Coronary artery (tissue), 2 donors: ENCODE measurements around the gene RAD50.
"Not testable (repeated sequence)": the region's sequence is repeated elsewhere in the genome, so short reads cannot be mapped to it uniquely, and the experiment has no call there.

Experiments used
- DNase-seq: peaks from one replicate; pipeline ENCODE4 v3.0.0-alpha.2; 2017; ENCODE audit warnings: low spot score
- H3K27ac ChIP-seq, 2 donors: fragments of 200-600 bp; sonication (generic); one replicate each; pipeline ENCODE4 v1.5.1; 2016 to 2019
- H3K4me3 ChIP-seq: fragments of 200-600 bp; sonication (generic); 2 replicates; pipeline ENCODE4 v1.5.1; 2016; ENCODE audit warnings: mild to moderate bottlenecking, moderate library complexity
- TF ChIP-seq, protein P1 (sequence below): fragments of 200-600 bp; sonication (generic); IDR thresholded peaks from one replicate; pipeline ENCODE4 v1.5.1; 2019; ENCODE audit warnings: antibody characterized with exemption

RAD50 gene

DNA sequence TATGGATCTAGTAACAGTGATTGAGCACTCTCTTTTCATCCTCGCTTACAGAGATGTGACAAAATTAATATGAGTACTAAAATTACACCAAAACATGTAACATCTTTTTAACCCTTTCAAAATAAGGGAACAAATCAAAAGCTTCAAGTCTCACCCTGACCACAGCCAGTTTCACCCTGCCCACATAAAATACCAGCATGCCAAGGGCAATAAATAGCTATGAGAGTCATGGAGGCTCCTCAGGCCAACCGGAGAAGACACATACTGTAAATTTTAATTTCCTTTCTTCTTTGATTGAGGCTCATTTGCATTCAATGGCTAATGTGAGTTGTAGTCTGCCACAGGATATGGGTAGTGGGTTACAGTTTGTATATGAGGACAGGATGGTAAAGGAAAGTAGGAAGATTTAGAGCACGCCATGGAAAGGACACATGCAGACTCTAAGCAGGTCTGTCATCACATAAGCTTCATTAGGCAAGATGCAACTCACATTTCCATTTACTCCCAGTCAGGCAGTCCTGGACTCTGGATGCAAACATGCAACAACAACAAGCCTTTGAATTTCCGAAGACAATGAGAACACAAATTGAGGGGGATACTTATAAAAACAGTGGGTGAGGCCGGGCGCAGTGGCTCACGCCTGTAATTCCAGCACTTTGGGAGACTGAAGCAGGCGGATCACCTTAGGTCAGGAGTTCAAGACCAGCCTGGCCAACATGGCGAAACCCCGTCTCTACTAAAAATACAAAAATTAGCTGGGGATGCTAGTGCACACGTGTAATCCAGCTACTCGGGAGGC is 128.3 kb downstream of the RAD50 start:
- no peak overlapping the region for H3K4me3 ChIP-seq
- TF ChIP-seq, protein P1, sequence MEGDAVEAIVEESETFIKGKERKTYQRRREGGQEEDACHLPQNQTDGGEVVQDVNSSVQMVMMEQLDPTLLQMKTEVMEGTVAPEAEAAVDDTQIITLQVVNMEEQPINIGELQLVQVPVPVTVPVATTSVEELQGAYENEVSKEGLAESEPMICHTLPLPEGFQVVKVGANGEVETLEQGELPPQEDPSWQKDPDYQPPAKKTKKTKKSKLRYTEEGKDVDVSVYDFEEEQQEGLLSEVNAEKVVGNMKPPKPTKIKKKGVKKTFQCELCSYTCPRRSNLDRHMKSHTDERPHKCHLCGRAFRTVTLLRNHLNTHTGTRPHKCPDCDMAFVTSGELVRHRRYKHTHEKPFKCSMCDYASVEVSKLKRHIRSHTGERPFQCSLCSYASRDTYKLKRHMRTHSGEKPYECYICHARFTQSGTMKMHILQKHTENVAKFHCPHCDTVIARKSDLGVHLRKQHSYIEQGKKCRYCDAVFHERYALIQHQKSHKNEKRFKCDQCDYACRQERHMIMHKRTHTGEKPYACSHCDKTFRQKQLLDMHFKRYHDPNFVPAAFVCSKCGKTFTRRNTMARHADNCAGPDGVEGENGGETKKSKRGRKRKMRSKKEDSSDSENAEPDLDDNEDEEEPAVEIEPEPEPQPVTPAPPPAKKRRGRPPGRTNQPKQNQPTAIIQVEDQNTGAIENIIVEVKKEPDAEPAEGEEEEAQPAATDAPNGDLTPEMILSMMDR = no peak
- H3K27ac ChIP-seq = no peak overlapping the region
- DNase-seq = no peak

DNA sequence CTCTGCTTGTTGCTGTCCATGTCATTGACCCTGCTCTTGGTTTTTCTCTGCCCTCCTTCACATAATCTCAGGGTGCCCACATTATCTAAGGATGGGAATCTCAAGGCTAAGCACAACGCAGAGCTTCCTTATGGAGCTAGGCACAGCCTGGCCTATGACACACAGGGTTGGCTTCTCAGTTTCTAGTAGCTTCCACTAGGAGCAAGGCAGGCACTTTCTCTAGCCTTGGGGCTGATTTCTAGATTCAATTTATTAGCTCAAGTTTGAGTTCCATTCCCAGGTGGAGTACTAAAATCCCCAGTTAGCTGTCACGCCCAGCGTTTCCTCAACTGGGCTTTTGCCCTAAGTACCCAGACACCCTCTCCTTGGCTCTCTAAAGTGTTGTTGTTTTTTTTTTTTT is 129.4 kb downstream of the RAD50 start:
- H3K4me3 ChIP-seq = no peak overlapping the region
- TF ChIP-seq, protein P1 = no peak
- DNase-seq = no peak
- no peak overlapping the region for H3K27ac ChIP-seq

DNA sequence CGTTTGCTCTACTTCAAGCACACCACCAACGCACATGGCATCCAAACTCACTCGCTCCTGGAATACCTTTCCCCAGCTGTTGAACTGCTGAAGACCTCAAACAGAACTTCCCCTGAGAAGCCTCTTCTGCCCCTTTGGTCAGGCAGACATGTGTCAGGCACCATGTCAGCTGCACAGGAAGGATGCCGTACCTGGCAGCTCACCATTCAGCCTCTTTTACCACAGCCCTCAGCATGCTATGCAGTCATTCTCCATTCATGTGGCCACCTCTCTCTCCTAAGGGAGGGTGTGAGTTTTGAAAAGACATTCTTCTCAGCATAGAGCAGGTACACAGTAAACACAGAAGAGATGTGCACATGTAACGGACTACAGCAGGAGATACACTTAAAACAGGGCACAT is 131.2 kb downstream of the RAD50 start:
- DNase-seq = no peak
- TF ChIP-seq, protein P1 = no peak
- no peak overlapping the region for H3K4me3 ChIP-seq
- H3K27ac ChIP-seq = no peak overlapping the region

DNA sequence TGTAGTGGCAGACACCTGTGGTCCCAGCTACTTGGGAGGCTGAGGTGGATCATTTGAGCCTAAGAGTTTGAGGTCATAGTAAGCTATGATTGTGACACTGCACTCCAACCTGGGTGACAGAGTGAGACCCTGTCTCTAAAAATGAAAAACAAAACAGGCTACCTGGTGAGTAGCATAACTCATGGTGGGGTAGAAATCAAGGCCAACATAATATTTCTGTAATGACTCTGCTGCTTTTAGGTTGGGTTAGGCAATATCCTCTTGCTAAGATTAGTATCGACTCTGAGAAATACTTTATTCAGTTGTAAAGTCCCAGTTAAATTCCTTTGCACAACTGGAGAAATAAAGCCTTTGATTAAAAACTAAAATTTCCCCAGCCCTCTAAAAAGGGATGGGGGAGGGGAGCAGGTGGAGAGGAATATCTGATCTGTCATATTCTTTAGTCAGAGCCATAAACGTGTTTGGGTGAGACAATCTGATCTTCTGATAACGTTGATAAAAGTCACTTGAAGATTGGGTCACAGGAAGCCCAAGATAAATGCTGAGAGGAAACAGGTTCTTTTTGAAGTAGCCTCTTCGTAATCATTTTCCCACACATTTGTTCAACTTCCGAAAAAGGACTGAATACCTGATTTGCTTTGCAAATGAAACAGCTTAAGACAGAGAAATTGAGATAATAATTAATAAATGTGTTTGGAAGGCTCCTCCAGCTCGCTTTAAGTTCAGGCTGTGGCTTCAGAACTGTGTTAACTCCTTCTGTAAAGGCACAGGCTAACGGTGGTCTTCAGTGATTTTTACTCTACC is 132.0 kb downstream of the RAD50 start:
- Histone ChIP-seq H3K27ac (no peak overlapping the region), H3K4me3 (no peak overlapping the region)
- TF ChIP-seq, protein P1 = no peak
- no peak for DNase-seq

DNA sequence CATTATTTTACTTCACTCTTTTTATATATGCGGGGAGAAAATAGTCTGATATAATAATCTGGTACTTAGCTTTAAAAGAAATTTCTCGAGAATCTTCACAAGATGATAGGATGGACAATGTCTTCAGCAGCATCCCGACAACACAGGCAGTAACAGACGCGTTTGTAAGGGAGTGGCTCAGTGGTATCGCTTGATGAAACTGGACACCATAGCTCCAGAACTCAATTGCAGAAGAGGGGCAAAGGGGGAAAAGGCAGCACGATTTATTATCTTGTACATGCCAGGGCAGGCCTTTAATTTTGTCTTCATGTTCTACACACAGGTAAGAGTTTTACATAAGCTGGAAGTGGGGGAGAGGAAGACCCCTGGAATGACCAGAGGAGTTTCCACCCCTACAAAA is 132.7 kb downstream of the RAD50 start:
- DNase-seq = no peak

DNA sequence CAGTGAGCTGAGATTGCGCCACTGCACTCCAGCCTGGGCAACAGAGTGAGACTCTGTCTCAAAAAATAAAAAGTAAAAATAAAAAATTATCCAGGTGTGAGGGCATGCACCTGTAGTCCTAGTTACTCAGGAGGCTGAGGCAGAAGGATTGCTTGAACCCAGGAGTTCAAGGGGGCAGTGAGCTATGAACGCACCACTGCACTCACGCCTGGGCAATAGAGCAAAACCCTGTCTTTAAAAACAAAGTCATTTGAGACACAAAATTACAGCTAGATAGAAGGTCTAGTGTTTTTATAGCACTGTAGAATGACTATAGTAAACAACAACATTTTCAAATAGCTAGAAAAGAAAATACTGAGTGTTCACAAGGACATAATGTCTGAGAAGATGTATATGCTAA is 133.4 kb downstream of the RAD50 start:
- DNase-seq = no peak
- H3K27ac ChIP-seq = no peak overlapping the region
- TF ChIP-seq, protein P1 = no peak
- no peak overlapping the region for H3K4me3 ChIP-seq

More for the DNA sequence above, 132.7 kb downstream of the RAD50 start:
- Histone ChIP-seq H3K27ac (no peak overlapping the region), H3K4me3 (no peak overlapping the region)
- TF ChIP-seq, protein P1 = no peak

DNA sequence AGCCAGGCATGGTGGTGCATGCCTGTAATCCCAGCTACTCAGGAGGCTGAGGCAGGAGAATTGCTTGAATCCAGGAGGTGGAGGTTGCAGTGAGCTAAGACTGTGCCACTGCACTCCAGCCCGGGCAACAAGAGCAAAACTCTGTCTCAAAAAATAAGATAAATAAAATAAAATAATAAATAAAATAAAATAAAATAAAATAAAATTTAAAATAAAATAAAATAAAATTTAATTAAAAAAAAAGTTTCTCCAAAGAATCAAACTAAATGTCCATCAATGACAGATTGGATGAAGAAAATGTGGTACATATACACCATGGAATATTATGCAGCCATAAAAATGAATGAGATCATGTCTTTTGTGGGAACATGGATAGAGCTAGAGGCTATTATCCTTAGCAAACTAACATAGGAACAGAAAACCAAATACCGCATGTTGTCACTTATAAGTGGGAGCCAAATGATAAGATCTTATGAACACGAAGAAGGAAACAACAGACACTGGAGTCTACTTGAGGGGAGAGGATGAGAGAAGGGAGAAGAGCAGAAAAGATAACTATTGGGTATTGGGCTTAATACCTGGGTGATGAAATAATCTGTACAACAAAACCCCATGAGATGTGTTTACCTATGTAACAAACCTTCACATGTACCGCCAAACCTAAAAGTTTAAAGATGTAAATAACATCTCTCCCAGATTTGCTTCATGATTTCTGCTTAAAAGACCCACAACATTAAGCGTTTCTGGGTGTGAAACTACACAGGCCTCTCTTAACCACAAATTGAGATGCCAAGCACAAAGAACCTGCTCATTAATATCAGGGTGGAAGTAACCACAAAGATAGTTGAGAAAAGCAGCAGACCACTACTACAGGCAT is 135.2 kb downstream of the RAD50 start:
- H3K4me3 ChIP-seq, DNase-seq, H3K27ac ChIP-seq: not testable (repeated sequence)
